ENCODE measurements around the gene AP3D1. TPM values are rescaled to one million over a fixed set of nuclear protein-coding genes. Genes with fewer than 3 reads are reported as not detected.
"Not testable (repeated sequence)": the region's sequence is repeated elsewhere in the genome, so short reads cannot be mapped to it uniquely, and the experiment has no call there.

AP3D1 gene
- total and polyA plus RNA-seq, 12 donors, result 51.3 to 193 (median 121) TPM

GRCh38 chr19:2096034-2096479 lies 55.3 kb downstream of the AP3D1 start, which contains the start of gene MOB3A:
TSS of gene MOB3A (minus strand) at chr19:2096326. CDS start at chr19:2078560, 17,766 bp downstream.
- H3K36me3 ChIP-seq (replicated peaks in 1 of 2), result peaks cover 0 to 18% of the 10 kb centered on the region in 2 donors
- H3K9me3 ChIP-seq (replicated peaks in 1 of 3), result no peaks in the 10 kb centered on the region
- peak within 1 kb of the TSS; percentile 1 to 64 (median 54) for H3K4me3 ChIP-seq
- WGBS, 4 donors, result 0 to 1% (median 0%) methylated on average over 15 to 56 of the region's 56 CpGs
- peaks cover 20 to 45% of the 10 kb centered on the region in 2 donors for H3K4me1 ChIP-seq (replicated peaks in 1 of 2)
- intact Hi-C loops (cut with DNase I), result no loop called here
- peak in 6 of 7 donors; percentile 89 to 93 (median 92) for DNase-seq
- no peaks in the 10 kb centered on the region for H3K27me3 ChIP-seq
- TF ChIP-seq CTCF (IDR thresholded peaks at IDR 0.05) (peak; percentile 11 to 67 (median 56)), POLR2A (IDR thresholded peaks at IDR 0.05) (peak; percentile 66 to 76)
- peak within 1 kb of the TSS; percentile 75 to 93 (median 84) for H3K27ac ChIP-seq

- H3K4me1 ChIP-seq (replicated peaks in 1 of 2), result peaks cover 16 to 73% of the 10 kb centered on the region in 2 donors
- intact Hi-C loops (cut with DNase I); H3K4me3 ChIP-seq; H3K36me3 ChIP-seq (replicated peaks in 1 of 2); H3K27me3 ChIP-seq; DNase-seq; H3K9me3 ChIP-seq (replicated peaks in 1 of 3): not testable (repeated sequence)
- 86 to 91% (median 88%) methylated on average over 13 of the region's 13 CpGs for WGBS, 4 donors
- H3K27ac ChIP-seq, result peak overlapping the region in 4 of 5 donors; percentile 22 to 93 (median 72)
These were observed 59.3 kb downstream of the AP3D1 start for GRCh38 chr19:2091926-2092525.

- Histone ChIP-seq H3K27me3 (no peaks in the 10 kb centered on the region), H3K4me3 (no peak overlapping the region), H3K36me3 (replicated peaks in 1 of 2) (no peaks in the 10 kb centered on the region), H3K4me1 (replicated peaks in 1 of 2) (peaks cover 3 to 72% of the 10 kb centered on the region in 2 donors), H3K27ac (peak overlapping the region in 2 of 5 donors; percentile 85 to 93), H3K9me3 (replicated peaks in 1 of 3) (no peaks in the 10 kb centered on the region)
- WGBS, 4 donors, result 50 to 80% (median 68%) methylated on average over 1 to 2 of the region's 2 CpGs; no CpG with 5 or more reads in 1 of the 4 donors
- TF ChIP-seq CTCF (IDR thresholded peaks at IDR 0.05) (no peak), POLR2A (IDR thresholded peaks at IDR 0.05) (no peak)
- DNase-seq, result no peak
- intact Hi-C loops (cut with DNase I), result no loop called here
These were observed 61.7 kb downstream of the AP3D1 start for GRCh38 chr19:2089727-2090053.

- H3K4me1 ChIP-seq (replicated peaks in 1 of 2), result peaks cover 0 to 67% of the 10 kb centered on the region in 2 donors
These were observed 62.2 kb downstream of the AP3D1 start for GRCh38 chr19:2089001-2089711.

More at GRCh38 chr19:2089001-2089711, 62.2 kb downstream of the AP3D1 start:
- Histone ChIP-seq H3K27ac (peak overlapping the region in 2 of 5 donors; percentile 85 to 93), H3K4me3 (no peak overlapping the region), H3K27me3 (no peaks in the 10 kb centered on the region), H3K9me3 (replicated peaks in 1 of 3) (no peaks in the 10 kb centered on the region), H3K36me3 (replicated peaks in 1 of 2) (no peaks in the 10 kb centered on the region)
- TF ChIP-seq CTCF (IDR thresholded peaks at IDR 0.05), result no peak
- no peak for TF ChIP-seq POLR2A (IDR thresholded peaks at IDR 0.05)
- WGBS, 4 donors, result 69 to 87% (median 72%) methylated on average over 4 to 16 of the region's 16 CpGs
- DNase-seq, result peak in 1 of 7 donors; percentile 72
- intact Hi-C loops (cut with DNase I), result no loop called here
